PFSK-1 (cell line): Measurements from ENCODE around the gene IBTK.

Source experiments
- FOXP2 ChIP-seq: optimal IDR thresholded peaks from 2 replicates; pipeline ENCODE3; 2011; ENCODE audit warnings: borderline replicate concordance, control low read depth, inconsistent platforms; ENCODE audit not compliant: insufficient read depth; ENCODE audit errors: extremely low read length, extremely low read depth
- POLR2AphosphoS5 ChIP-seq: IDR thresholded peaks from 2 replicates; pipeline ENCODE4 v1.6.1; 2012; ENCODE audit warnings: low read depth, mild to moderate bottlenecking, control low read depth, low read length, moderate library complexity
- REST ChIP-seq, 2 experiments: IDR thresholded peaks; 2 replicates each; pipeline versions ENCODE4 v1.6.1 to v1.8.0; 2011 to 2012; ENCODE audit warnings: low read depth in 2 of 2, low read length in 2 of 2, control low read depth in 1 of 2, inconsistent platforms in 1 of 2, mild to moderate bottlenecking in 1 of 2, moderate library complexity in 1 of 2; ENCODE audit not compliant: insufficient read depth in 1 of 2
- SIN3A ChIP-seq: IDR thresholded peaks from 2 replicates; pipeline ENCODE4 v1.6.1; 2012; ENCODE audit warnings: mild to moderate bottlenecking, low read length, moderate library complexity, borderline replicate concordance; ENCODE audit not compliant: insufficient read depth
- TAF1 ChIP-seq: IDR thresholded peaks from 2 replicates; pipeline ENCODE4 v1.6.1; 2012; ENCODE audit warnings: low read length, control low read depth, borderline replicate concordance; ENCODE audit not compliant: insufficient read depth

Gene IBTK

DNA sequence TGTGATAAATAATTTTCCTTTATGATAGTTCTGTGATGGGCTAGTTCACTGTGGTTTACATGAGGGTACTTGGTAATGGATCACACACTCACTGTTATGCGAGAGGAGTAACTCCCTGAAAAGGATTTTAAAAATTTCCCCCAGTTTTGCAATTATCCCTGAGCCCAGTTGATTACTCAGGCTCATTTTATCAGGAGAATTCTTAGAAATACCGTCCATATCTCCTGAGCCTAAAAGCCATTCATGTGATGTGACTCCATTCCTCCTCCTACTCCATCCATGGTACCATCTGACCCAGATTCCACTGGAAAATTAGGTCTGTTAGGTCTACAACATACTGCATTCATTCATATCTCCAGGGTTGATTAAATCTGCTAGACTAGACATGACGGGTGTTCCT lies 16.4 kb upstream of the IBTK start:
- no peak for TF ChIP-seq POLR2AphosphoS5
- TF ChIP-seq SIN3A, result no peak
- TF ChIP-seq TAF1, result no peak

GRCh38 chr6:82260997-82261732 lies 13.6 kb upstream of the IBTK start:
- TF ChIP-seq POLR2AphosphoS5 (no peak), FOXP2 (no peak), REST (IDR thresholded peaks at IDR 0.05; ENCODE audit: insufficient read depth in 1 of 2, low read depth in 2 of 2, low read length in 2 of 2) (no peak), TAF1 (no peak), SIN3A (no peak)

GRCh38 chr6:82259389-82259788 lies 11.8 kb upstream of the IBTK start:
- TF ChIP-seq TAF1 (no peak), REST (IDR thresholded peaks at IDR 0.05; ENCODE audit: insufficient read depth in 1 of 2, low read depth in 2 of 2, low read length in 2 of 2) (no peak), SIN3A (no peak), POLR2AphosphoS5 (no peak)

- TF ChIP-seq REST (IDR thresholded peaks at IDR 0.05; ENCODE audit: insufficient read depth in 1 of 2, low read depth in 2 of 2, low read length in 2 of 2) (no peak), TAF1 (no peak), POLR2AphosphoS5 (no peak), FOXP2 (no peak), SIN3A (no peak)
These were observed 9.7 kb upstream of the IBTK start for GRCh38 chr6:82257088-82257774.

DNA sequence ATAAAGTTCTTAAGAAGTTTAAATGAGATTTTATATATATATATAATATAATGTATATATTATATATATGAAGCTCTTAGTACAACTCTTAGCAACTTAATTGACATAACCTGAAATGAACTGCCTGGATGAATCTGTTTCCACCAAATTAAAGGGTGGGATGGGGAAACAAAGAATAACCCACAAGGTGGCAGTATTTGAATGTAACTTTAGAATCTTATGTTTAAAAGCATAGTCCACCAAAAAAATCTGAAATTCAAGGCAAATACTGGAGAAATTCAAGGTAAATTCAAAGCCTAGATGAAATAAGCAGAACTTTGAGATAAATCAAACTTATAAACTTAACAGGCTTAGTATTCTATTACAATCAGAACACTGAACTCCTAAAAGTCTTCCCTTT lies 4.4 kb upstream of the IBTK start:
- TF ChIP-seq SIN3A (no peak), FOXP2 (no peak), REST (IDR thresholded peaks at IDR 0.05; ENCODE audit: insufficient read depth in 1 of 2, low read depth in 2 of 2, low read length in 2 of 2) (no peak), TAF1 (no peak), POLR2AphosphoS5 (no peak)
